Subcutaneous adipose tissue (tissue), 4 donors: ENCODE measurements around the gene TMEM255B. TPM values are rescaled to one million over a fixed set of nuclear protein-coding genes. Genes with fewer than 3 reads are reported as not detected.

Experiments used
- total RNA-seq, 4 donors: library from RNA; depleted of rRNA; stranded (reverse); fragments of >200 nt; gene quantifications; one replicate each; pipeline ENCODE4 v1.1.0, GENCODE V29; 2016
- TF ChIP-seq, protein P1 (sequence below): fragments of 450-650 bp; IDR thresholded peaks from one replicate; pipeline ENCODE4 v1.5.1; 2016; ENCODE audit warnings: low read depth, mild to moderate bottlenecking, control low read depth, antibody characterized with exemption, moderate library complexity

Gene TMEM255B
- total RNA-seq, 4 donors from 2014 or later = 1.5 to 19.2 (median 5.2) TPM

- TF ChIP-seq, protein P1, sequence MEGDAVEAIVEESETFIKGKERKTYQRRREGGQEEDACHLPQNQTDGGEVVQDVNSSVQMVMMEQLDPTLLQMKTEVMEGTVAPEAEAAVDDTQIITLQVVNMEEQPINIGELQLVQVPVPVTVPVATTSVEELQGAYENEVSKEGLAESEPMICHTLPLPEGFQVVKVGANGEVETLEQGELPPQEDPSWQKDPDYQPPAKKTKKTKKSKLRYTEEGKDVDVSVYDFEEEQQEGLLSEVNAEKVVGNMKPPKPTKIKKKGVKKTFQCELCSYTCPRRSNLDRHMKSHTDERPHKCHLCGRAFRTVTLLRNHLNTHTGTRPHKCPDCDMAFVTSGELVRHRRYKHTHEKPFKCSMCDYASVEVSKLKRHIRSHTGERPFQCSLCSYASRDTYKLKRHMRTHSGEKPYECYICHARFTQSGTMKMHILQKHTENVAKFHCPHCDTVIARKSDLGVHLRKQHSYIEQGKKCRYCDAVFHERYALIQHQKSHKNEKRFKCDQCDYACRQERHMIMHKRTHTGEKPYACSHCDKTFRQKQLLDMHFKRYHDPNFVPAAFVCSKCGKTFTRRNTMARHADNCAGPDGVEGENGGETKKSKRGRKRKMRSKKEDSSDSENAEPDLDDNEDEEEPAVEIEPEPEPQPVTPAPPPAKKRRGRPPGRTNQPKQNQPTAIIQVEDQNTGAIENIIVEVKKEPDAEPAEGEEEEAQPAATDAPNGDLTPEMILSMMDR = no peak
Measured at GRCh38 chr13:113823771-113824170, 64.7 kb downstream of the TMEM255B start.

GRCh38 chr13:113825841-113826240 is 66.8 kb downstream of the TMEM255B start:
- TF ChIP-seq, protein P1 = no peak

GRCh38 chr13:113827021-113827420 is 68.0 kb downstream of the TMEM255B start:
- TF ChIP-seq, protein P1 = no peak

DNA sequence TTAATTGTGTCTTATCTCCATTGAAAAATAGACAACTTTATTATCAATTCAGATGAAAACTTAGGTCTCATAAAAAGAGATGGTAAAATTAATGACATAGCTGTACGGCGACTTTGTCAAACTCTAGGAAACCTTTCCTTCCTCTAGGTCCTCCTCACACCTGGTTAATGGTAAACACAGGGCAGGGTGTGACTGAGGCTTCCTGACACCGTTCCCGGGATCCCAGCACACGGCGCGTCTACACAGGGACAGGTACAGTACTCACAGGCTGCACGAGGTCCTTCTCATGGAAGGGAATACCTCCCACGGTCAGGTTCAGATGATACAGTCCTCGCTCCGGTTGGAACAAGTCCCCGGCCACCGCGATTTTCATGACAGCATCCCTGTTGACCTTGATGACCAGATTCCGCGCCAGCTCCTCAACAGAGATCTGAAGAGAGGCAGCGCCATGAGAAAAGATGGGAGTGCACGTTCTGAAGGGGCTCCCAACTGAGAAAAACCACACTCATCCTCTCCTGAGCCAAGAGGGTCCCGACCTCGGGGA is 69.3 kb downstream of the TMEM255B start:
- TF ChIP-seq, protein P1 = no peak

GRCh38 chr13:113831061-113831460 is 72.0 kb downstream of the TMEM255B start:
- TF ChIP-seq, protein P1 = no peak

DNA sequence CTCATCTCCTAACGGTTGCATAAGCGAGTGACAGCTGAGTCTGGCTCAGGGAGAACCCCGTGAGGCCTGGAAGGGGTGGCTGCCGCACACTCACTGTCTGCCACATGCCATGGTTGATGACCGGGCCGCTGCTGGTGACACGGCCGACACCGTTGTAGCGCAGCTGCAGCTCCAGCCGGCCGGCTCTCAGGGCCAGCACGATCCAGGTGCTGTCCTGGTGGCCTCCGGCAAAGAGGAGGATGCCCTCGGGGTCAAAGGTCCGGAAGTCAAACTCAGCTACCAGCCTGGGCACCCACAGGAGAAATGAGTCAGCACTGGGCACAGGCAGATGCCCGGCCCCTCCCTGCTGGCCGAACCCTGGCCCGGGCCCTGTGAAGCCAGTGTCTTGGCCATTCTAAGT is 73.2 kb downstream of the TMEM255B start:
- TF ChIP-seq, protein P1 = no peak

GRCh38 chr13:113832631-113833030 is 73.6 kb downstream of the TMEM255B start:
- TF ChIP-seq, protein P1 = no peak
